ENCODE data around the gene LEFTY2.

LEFTY2 gene

GRCh38 chr1:225928186-225929175 lies 12.5 kb downstream of the LEFTY2 start:
- DNase-seq = no peak

GRCh38 chr1:225926551-225927113 lies 14.4 kb downstream of the LEFTY2 start:
- no peak for DNase-seq

- peak; percentile 89 for DNase-seq
These were observed 17.1 kb downstream of the LEFTY2 start, which contains the start of gene PYCR2 for GRCh38 chr1:225923692-225924555. TSS of gene PYCR2 (minus strand) at chr1:225924250. CDS start at chr1:225924110, 140 bp downstream.

GRCh38 chr1:225923381-225923691 lies 17.7 kb downstream of the LEFTY2 start:
- no peak for DNase-seq

GRCh38 chr1:225921734-225922709 lies 19.0 kb downstream of the LEFTY2 start:
- DNase-seq = no peak

GRCh38 chr1:225919906-225920305 lies 21.1 kb downstream of the LEFTY2 start:
- DNase-seq = no peak

- no peak for DNase-seq
These were observed 22.7 kb downstream of the LEFTY2 start for GRCh38 chr1:225918280-225918679.

GRCh38 chr1:225917536-225917935 lies 23.5 kb downstream of the LEFTY2 start:
- DNase-seq = no peak

GRCh38 chr1:225917101-225917500 lies 23.9 kb downstream of the LEFTY2 start:
- no peak for DNase-seq

GRCh38 chr1:225915538-225915991 lies 25.5 kb downstream of the LEFTY2 start:
- DNase-seq = no peak

- DNase-seq = no peak
These were observed 26.1 kb downstream of the LEFTY2 start for GRCh38 chr1:225914947-225915346.

GRCh38 chr1:225914391-225914790 lies 26.6 kb downstream of the LEFTY2 start:
- DNase-seq = no peak

GRCh38 chr1:225911191-225912130 lies 29.6 kb downstream of the LEFTY2 start:
- DNase-seq = peak; percentile 59

GRCh38 chr1:225909477-225909876 lies 31.5 kb downstream of the LEFTY2 start:
- DNase-seq = no peak

GRCh38 chr1:225908773-225909172 lies 32.2 kb downstream of the LEFTY2 start:
- DNase-seq = no peak

- DNase-seq = no peak
These were observed 32.9 kb downstream of the LEFTY2 start for GRCh38 chr1:225908013-225908640.

- DNase-seq = no peak
These were observed 33.7 kb downstream of the LEFTY2 start for GRCh38 chr1:225907341-225907740.

GRCh38 chr1:225906467-225906866 lies 34.6 kb downstream of the LEFTY2 start:
- DNase-seq = no peak

GRCh38 chr1:225903623-225904022 lies 37.4 kb downstream of the LEFTY2 start:
- DNase-seq = no peak
